Ishikawa (cell line): Measurements from ENCODE around the gene NUDCD3.

ENCODE experiments used
- CEBPB ChIP-seq: IDR thresholded peaks from 2 replicates; pipeline ENCODE4 v1.6.1; 2012
- CREB1 ChIP-seq: IDR thresholded peaks from 2 replicates; pipeline ENCODE4 v1.6.1; 2012; ENCODE audit warnings: low read depth
- EGR1 ChIP-seq: IDR thresholded peaks from 2 replicates; pipeline ENCODE4 v1.6.1; 2012
- EP300 ChIP-seq: IDR thresholded peaks from 2 replicates; pipeline ENCODE4 v1.6.1; 2012; ENCODE audit warnings: borderline replicate concordance
- MAX ChIP-seq: IDR thresholded peaks from 2 replicates; pipeline ENCODE4 v1.6.1; 2012
- NFIC ChIP-seq: IDR thresholded peaks from 2 replicates; pipeline ENCODE4 v1.6.1; 2012
- RAD21 ChIP-seq: IDR thresholded peaks from 2 replicates; pipeline ENCODE4 v1.6.1; 2012; ENCODE audit warnings: low read depth
- REST ChIP-seq: IDR thresholded peaks from 2 replicates; pipeline ENCODE4 v1.6.1; 2012; ENCODE audit warnings: low read depth, mild to moderate bottlenecking
- TAF1 ChIP-seq: IDR thresholded peaks from 2 replicates; pipeline ENCODE4 v1.6.1; 2012; ENCODE audit warnings: low read depth, mild to moderate bottlenecking
- YY1 ChIP-seq: IDR thresholded peaks from 2 replicates; pipeline ENCODE4 v1.6.1; 2012; ENCODE audit warnings: low read depth

GRCh38 chr7:44521347-44522095 lies 31.1 kb upstream of the NUDCD3 start:
- TF ChIP-seq TAF1 (no peak), NFIC (no peak), REST (no peak), CREB1 (no peak), EP300 (no peak), YY1 (no peak), MAX (no peak), RAD21 (no peak), CEBPB (no peak), EGR1 (no peak)
